ENCODE results near the gene RAB5A.
"Not testable (repeated sequence)": the region's sequence is repeated elsewhere in the genome, so short reads cannot be mapped to it uniquely, and the experiment has no call there.

The RAB5A gene

DNA sequence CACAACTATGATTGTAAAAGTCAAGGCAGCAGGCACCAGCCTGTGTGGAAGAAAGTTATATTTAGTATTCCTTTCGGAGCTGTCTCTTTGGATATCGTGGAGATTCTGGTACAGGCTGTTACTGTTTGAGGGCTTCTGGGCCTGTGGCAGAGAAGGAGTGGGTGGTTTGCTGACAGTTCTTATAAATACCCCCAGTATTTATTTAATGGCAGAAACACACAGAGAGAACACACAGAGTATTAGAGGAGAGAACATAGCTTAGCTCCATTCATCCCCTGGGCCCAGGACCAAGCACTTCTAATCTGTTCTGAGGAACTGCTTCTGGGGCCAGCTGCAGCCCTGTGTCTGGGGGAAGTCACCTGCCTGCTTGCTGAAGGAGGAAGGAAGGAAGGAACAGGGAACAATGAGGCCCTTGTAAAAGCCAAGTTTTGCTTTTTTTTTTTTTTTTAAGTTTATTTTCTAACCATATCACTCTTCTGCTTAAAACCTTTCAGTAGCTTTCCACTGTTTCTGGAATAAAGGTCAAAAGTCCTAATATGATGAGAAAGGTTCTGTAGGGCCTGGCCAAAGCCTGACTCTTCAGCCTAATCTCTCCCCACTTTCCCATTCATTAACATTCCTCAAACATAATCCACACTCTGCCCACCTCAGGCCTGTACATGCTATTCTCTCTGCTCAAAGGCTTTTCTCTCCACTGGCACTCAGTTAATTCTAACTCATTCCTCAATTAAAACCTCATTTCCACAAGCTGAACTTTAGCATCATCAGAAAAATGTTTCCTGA is 76.9 kb downstream of the RAB5A start:
- DNase-seq (ENCODE audit: low read depth in 2 of 2) = no peak

- DNase-seq (ENCODE audit: low read depth in 2 of 2) = no peak
These were observed 80.2 kb downstream of the RAB5A start for GRCh38 chr3:20027136-20027535.

- no peak for DNase-seq (ENCODE audit: low read depth in 2 of 2)
These were observed 82.0 kb downstream of the RAB5A start for GRCh38 chr3:20028905-20029331.

DNA sequence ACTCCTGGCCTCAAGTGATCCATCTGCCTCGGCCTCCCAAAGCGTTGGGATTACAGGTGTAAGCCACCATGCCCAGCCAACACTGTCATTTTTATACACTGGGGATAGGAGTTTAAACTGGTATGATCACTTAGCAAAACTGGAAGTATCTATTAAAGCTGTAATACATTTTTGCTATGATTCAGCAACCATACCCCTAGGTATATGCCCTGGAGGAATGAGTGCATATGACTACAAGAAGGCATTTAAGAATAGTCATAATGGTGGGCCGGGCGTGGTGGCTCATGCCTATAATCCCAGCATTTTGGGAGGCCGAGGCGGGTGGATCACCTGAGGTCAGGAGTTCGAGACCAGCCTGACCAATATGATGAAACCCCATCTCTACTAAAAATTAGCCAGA is 85.0 kb downstream of the RAB5A start:
- not testable (repeated sequence) for DNase-seq (ENCODE audit: low read depth in 2 of 2)

Data from stimulated activated CD8-positive, alpha-beta memory T cell treated with anti-CD3 and anti-CD28 coated beads, Interleukin-15, amount 100 ng/mL, for 4 hours (primary cell).